Mesothelial cell of epicardium (in vitro differentiated cells): ENCODE data around the gene SMIM24. TPM values are rescaled to one million over a fixed set of nuclear protein-coding genes. Genes with fewer than 3 reads are reported as not detected.

Experiments
- DNase-seq, 2 experiments: peaks; one replicate each; pipeline ENCODE4 v3.0.0; 2021; ENCODE audit warnings: low spot score in 2 of 2; ENCODE audit not compliant: unreplicated experiment in 2 of 2
- H3K27ac Mint-ChIP-seq: 2 replicates; pipeline ENCODE4 v1.8.0; 2021; ENCODE audit warnings: mixed read lengths
- H3K27me3 Mint-ChIP-seq: 2 replicates; pipeline ENCODE4 v1.8.0; 2021; ENCODE audit warnings: low read depth, mixed read lengths
- H3K36me3 Mint-ChIP-seq: 2 replicates; pipeline ENCODE4 v1.8.0; 2021; ENCODE audit warnings: mixed read lengths
- H3K4me1 Mint-ChIP-seq: 2 replicates; pipeline ENCODE4 v1.8.0; 2021; ENCODE audit warnings: mixed read lengths
- H3K4me3 Mint-ChIP-seq: 2 replicates; pipeline ENCODE4 v1.8.0; 2021; ENCODE audit warnings: mild to moderate bottlenecking, moderate library complexity, mixed read lengths
- H3K9me3 Mint-ChIP-seq: 2 replicates; pipeline ENCODE4 v1.8.0; 2021; ENCODE audit warnings: mixed read lengths
- total RNA-seq: library from RNA; stranded (reverse); gene quantifications from 3 replicates; pipeline ENCODE4 v1.2.1, GENCODE V29; 2021
- TF ChIP-seq, protein P1 (sequence below): fragments of 200-600 bp; sonication (generic); IDR thresholded peaks from one replicate; pipeline ENCODE4 v1.5.0; 2021; ENCODE audit warnings: antibody characterized with exemption; ENCODE audit not compliant: unreplicated experiment

SMIM24 gene
- total RNA-seq, 1 donor from 2014 or later = 0.60 TPM

- H3K27me3 Mint-ChIP-seq = no peaks in the 10 kb centered on the region
- no peak for DNase-seq
- H3K27ac Mint-ChIP-seq = no peak overlapping the region
- H3K9me3 Mint-ChIP-seq = no peaks in the 10 kb centered on the region
- H3K36me3 Mint-ChIP-seq = peaks cover 21% of the 10 kb centered on the region
- H3K4me3 Mint-ChIP-seq = no peak overlapping the region
- TF ChIP-seq, protein P1, sequence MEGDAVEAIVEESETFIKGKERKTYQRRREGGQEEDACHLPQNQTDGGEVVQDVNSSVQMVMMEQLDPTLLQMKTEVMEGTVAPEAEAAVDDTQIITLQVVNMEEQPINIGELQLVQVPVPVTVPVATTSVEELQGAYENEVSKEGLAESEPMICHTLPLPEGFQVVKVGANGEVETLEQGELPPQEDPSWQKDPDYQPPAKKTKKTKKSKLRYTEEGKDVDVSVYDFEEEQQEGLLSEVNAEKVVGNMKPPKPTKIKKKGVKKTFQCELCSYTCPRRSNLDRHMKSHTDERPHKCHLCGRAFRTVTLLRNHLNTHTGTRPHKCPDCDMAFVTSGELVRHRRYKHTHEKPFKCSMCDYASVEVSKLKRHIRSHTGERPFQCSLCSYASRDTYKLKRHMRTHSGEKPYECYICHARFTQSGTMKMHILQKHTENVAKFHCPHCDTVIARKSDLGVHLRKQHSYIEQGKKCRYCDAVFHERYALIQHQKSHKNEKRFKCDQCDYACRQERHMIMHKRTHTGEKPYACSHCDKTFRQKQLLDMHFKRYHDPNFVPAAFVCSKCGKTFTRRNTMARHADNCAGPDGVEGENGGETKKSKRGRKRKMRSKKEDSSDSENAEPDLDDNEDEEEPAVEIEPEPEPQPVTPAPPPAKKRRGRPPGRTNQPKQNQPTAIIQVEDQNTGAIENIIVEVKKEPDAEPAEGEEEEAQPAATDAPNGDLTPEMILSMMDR = no peak
- no peaks in the 10 kb centered on the region for H3K4me1 Mint-ChIP-seq
These were observed 11.2 kb upstream of the SMIM24 start for GRCh38 chr19:3491396-3492119.

- Mint-ChIP-seq H3K9me3 (no peaks in the 10 kb centered on the region), H3K27ac (no peak within 1 kb of the TSS), H3K4me1 (no peaks in the 10 kb centered on the region), H3K4me3 (no peak within 1 kb of the TSS), H3K27me3 (peaks cover 26% of the 10 kb centered on the region), H3K36me3 (peaks cover 8% of the 10 kb centered on the region)
- DNase-seq = no peak
- TF ChIP-seq, protein P1 = no peak
These were observed 2.9 kb upstream of the SMIM24 start, which contains the start of gene SMIM44 for GRCh38 chr19:3483226-3483628. Gene SMIM44, minus strand, starts transcription at chr19:3483441. Its CDS starts 38 bp downstream, at chr19:3483403.

DNA sequence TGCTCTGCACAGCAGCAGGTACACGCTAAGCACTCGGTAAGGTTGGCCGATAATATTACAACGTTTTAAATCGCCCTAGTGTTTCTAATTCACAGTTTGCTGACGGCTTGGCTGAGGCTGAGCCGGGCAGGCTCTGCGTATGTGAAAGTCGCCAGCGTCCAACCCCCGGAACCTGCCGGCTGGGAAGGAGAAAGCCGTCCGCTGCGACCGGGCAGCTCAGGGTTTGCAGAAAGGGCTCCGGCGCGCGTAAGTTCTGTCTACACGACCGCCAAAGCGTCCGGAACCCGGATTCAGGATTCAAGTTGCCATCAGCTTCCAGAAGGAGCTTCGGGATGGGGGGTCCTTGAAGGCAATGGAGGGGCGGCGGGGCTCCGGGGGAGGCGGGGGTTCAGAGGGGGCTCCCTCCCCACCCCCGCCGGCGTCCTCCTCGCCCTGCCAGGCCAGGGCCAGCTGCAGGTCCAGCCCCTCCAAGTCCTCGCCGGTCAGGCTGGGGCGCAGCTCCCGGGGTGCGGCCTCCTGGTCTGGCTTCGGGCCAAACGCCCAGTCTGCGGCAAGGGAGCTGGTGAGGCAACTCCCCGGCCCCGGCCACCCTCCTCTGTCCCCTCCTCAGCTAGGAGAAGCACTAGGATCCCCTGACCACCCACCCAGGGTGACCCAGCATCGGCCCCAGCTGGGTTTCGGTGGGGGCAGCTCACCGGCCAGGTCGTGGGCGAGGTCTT lies 2.3 kb upstream of the SMIM24 start:
- no peaks in the 10 kb centered on the region for H3K4me1 Mint-ChIP-seq
- TF ChIP-seq, protein P1 = no peak
- H3K36me3 Mint-ChIP-seq = peaks cover 4% of the 10 kb centered on the region
- H3K4me3 Mint-ChIP-seq = no peak overlapping the region
- no peak for DNase-seq
- no peaks in the 10 kb centered on the region for H3K9me3 Mint-ChIP-seq
- no peak overlapping the region for H3K27ac Mint-ChIP-seq
- peaks cover 30% of the 10 kb centered on the region for H3K27me3 Mint-ChIP-seq

DNA sequence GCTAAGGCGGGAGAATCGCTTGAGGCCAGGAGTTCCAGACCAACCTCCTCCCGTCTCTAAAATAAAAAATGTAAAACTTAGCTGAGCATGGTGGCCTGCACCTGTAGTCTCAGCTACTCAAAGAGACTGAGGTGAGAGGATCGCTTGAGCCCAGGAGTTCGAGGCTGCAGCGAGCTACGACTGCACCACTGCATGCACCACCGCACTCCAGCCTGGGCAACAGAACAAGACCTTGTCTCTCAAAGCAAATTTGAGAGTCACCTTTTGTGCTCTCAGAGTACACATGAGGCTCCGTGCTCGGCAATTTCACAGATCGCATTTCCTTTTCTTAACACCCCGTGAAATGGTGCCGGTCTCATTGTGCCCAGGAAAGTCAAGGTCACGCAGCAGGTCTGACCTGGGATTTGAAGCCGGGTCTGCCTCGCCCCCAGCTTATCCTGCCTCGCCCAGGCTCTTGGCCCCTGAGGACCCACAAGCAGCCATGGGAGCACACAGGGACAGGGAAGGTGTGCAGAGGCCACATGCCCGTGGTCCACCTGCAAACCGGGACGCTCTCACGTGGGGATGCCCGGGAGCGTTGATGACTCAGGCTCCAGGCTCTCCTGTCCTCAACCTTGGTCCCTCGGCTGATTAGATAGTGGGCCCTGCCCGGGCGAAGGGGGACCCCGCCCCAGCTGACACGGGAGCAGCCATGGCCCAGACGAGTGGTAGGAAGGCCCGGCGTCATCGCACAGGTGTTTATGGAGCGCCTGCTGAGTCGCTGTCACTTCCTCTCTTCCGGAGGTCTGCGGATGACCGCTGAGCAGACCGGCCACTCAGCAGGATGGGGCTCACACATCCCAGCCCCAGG lies 1.1 kb upstream of the SMIM24 start:
- H3K9me3 Mint-ChIP-seq = no peaks in the 10 kb centered on the region
- H3K4me1 Mint-ChIP-seq = no peaks in the 10 kb centered on the region
- TF ChIP-seq, protein P1 = no peak
- no peak overlapping the region for H3K4me3 Mint-ChIP-seq
- DNase-seq = no peak
- peaks cover 30% of the 10 kb centered on the region for H3K27me3 Mint-ChIP-seq
- no peak overlapping the region for H3K27ac Mint-ChIP-seq
- no peaks in the 10 kb centered on the region for H3K36me3 Mint-ChIP-seq

DNA sequence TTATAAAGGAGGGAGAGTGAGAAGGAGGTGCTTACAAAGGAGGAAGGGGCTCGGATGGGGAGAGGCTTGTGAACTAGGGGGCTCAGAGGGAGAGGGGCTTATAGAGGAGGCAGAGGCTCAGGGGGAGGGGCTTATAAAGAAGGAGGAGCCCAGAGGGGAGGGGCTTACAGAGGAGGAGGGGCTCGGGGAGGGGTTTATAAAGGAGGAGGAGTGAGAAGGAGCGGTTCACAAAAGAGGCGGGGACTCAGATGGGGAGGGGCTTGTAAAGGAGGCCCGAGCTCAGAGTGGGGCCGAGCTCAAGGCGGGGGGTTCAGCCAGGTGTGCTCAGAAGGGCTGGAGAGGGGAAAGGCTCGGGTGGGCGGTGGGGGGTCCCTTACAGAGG lies 500 bp downstream of the SMIM24 start:
- Mint-ChIP-seq H3K9me3 (no peaks in the 10 kb centered on the region), H3K27me3 (peaks cover 27% of the 10 kb centered on the region), H3K36me3 (no peaks in the 10 kb centered on the region), H3K4me1 (no peaks in the 10 kb centered on the region), H3K4me3 (no peak overlapping the region), H3K27ac (no peak overlapping the region)
- DNase-seq = no peak
- TF ChIP-seq, protein P1 = no peak
